Liver (tissue), 10 donors: ENCODE results near the gene CRYBG1. TPM values are rescaled to one million over a fixed set of nuclear protein-coding genes. Genes with fewer than 3 reads are reported as not detected.

Experiments
- DNase-seq: peaks from one replicate; pipeline ENCODE4 v3.0.0-alpha.2; 2017; ENCODE audit warnings: low spot score
- H3K27ac ChIP-seq, 2 donors: one replicate each; pipeline ENCODE4 v1.7.0; 2013; ENCODE audit warnings: inconsistent platforms in 2 of 2, low read length in 2 of 2, control low read depth in 1 of 2, low read depth in 1 of 2, mild to moderate bottlenecking in 1 of 2
- H3K27me3 ChIP-seq, 4 donors: one replicate each; pipeline versions ENCODE4 v1.6.1 to v1.7.0; 2013; ENCODE audit warnings: low read length in 3 of 4, inconsistent platforms in 1 of 4, mild to moderate bottlenecking in 1 of 4, moderate library complexity in 1 of 4; ENCODE audit not compliant: control insufficient read depth in 4 of 4, insufficient read depth in 4 of 4
- H3K36me3 ChIP-seq, 4 donors: one replicate each; pipeline versions ENCODE4 v1.6.1 to v1.7.0; 2013; ENCODE audit warnings: low read length in 3 of 4, mild to moderate bottlenecking in 3 of 4, low read depth in 1 of 4, moderate library complexity in 1 of 4; ENCODE audit not compliant: control insufficient read depth in 4 of 4, insufficient read depth in 3 of 4
- H3K4me1 ChIP-seq, 4 donors: one replicate each; pipeline versions ENCODE4 v1.6.1 to v1.7.0; 2013; ENCODE audit warnings: low read length in 3 of 4, mild to moderate bottlenecking in 3 of 4, moderate library complexity in 1 of 4; ENCODE audit not compliant: control insufficient read depth in 4 of 4, insufficient read depth in 4 of 4
- H3K4me3 ChIP-seq, 3 donors: one replicate each; pipeline versions ENCODE4 v1.6.1 to v1.7.0; 2013; ENCODE audit warnings: low read length in 3 of 3, control low read depth in 1 of 3, low read depth in 1 of 3, mild to moderate bottlenecking in 1 of 3
- H3K9ac ChIP-seq, 2 donors: one replicate each; pipeline ENCODE4 v1.7.0; 2013; ENCODE audit warnings: low read length in 2 of 2, mild to moderate bottlenecking in 2 of 2, moderate library complexity in 2 of 2, control low read depth in 1 of 2, low read depth in 1 of 2
- H3K9me3 ChIP-seq, 4 donors: one replicate each; pipeline versions ENCODE4 v1.6.1 to v1.7.0; 2013; ENCODE audit warnings: low read length in 3 of 4; ENCODE audit not compliant: control insufficient read depth in 4 of 4
- FOXA1 ChIP-seq: IDR thresholded peaks from 2 replicates; pipeline ENCODE4 v1.6.1; 2016; ENCODE audit warnings: antibody characterized with exemption
- HNF4G ChIP-seq: IDR thresholded peaks from 2 replicates; pipeline ENCODE4 v1.6.1; 2016; ENCODE audit warnings: antibody characterized with exemption
- NR2F2 ChIP-seq: IDR thresholded peaks from 2 replicates; pipeline ENCODE4 v1.6.1; 2016; ENCODE audit warnings: antibody characterized with exemption
- TAF1 ChIP-seq: conservative IDR thresholded peaks from 2 replicates; pipeline ENCODE4 v1.6.1; 2016; ENCODE audit warnings: antibody characterized with exemption, mild to moderate bottlenecking
- YY1 ChIP-seq: IDR thresholded peaks from 2 replicates; pipeline ENCODE4 v1.6.1; 2016; ENCODE audit warnings: antibody characterized with exemption, mild to moderate bottlenecking
- ZBTB33 ChIP-seq: IDR thresholded peaks from 2 replicates; pipeline ENCODE4 v1.6.1; 2016; ENCODE audit warnings: antibody characterized with exemption
- WGBS: extraction: QIAGEN DNeasy Blood & Tissue Kit; methylation state at CpG from one replicate; pipeline ENCODE4 v1.1.7; 2013; 5-methylcytosine and 5-hydroxymethylcytosine counted together
- polyA plus RNA-seq, 2 donors: library from polyadenylated mRNA; stranded (reverse) in 1 of 2; unstranded in 1 of 2; fragments of 200-250 nt in 1 of 2; fragments of >200 nt in 1 of 2; fragmentation: Nextera tagmentation in 1 of 2; extraction: Ambion mirVana in 1 of 2; gene quantifications; one replicate each; pipeline versions ENCODE4 v1.2.1 to v1.2.3, GENCODE V29; 2013 to 2015
- small RNA-seq: library from RNA; depleted of rRNA; stranded (forward); fragments of <200 nt; gene quantifications from one replicate; pipeline ENCODE3, GENCODE V24; 2014
- total RNA-seq, 2 donors: library from RNA; depleted of rRNA; stranded (reverse); fragments of >200 nt; gene quantifications; one replicate each; pipeline ENCODE4 v1.2.3, GENCODE V29; 2014
- donor health status: healthy.
- donor health status: healthy.
- donor health status: healthy.
- donor health status: healthy.
- donor health status: healthy.

The CRYBG1 gene
- total and polyA plus RNA-seq, 4 donors: 2.3 to 8.7 (median 4.0) TPM

- DNase-seq: no peak
- Histone ChIP-seq H3K27ac (no peak overlapping the region), H3K27me3 (no peaks in the 10 kb centered on the region), H3K9me3 (no peaks in the 10 kb centered on the region), H3K4me3 (no peak overlapping the region), H3K9ac (no peak overlapping the region), H3K4me1 (no peaks in the 10 kb centered on the region), H3K36me3 (peaks cover 0 to 8% (median 4%) of the 10 kb centered on the region in 4 donors)
- WGBS: 92% methylated on average over 3 of the region's 3 CpGs
- TF ChIP-seq ZBTB33 (no peak), NR2F2 (no peak), TAF1 (no peak), YY1 (no peak), FOXA1 (no peak), HNF4G (no peak)
These were observed 260.6 kb downstream of the CRYBG1 start for GRCh38 chr6:106620931-106621672.

Small RNA genes lying within 50 kb of the gene (small RNA-seq; reads per million reads assigned to genes)
- gene RF00019 (not detected), gene RNA5SP211 (not detected), gene RNU6-527P (not detected)

Other genes with a start within 250 kb of the CRYBG1 start
- 10 to 100 TPM; 16.0 to 25.7 TPM for gene ATG5, start 35.0 kb upstream of the CRYBG1 start, total RNA-seq
- gene ATG5, start 35.0 kb upstream of the CRYBG1 start, polyA plus RNA-seq: 10 to 100 TPM; 10.0 to 23.5 TPM